ENCODE data around the gene SMLR1.
"Not testable (repeated sequence)": the region's sequence is repeated elsewhere in the genome, so short reads cannot be mapped to it uniquely, and the experiment has no call there.

Gene SMLR1

GRCh38 chr6:130797061-130797460 is 30.1 kb upstream of the SMLR1 start:
- ChIA-PET CTCF (no interaction called here), POLR2A (no interaction called here)
- DNase-seq (ENCODE audit: extremely low spot score), result no peak
- TF ChIP-seq ARNT (IDR thresholded peaks at IDR 0.05), result no peak
- TF ChIP-seq SUZ12 (IDR thresholded peaks at IDR 0.05), result no peak
- TF ChIP-seq HDGF (IDR thresholded peaks at IDR 0.05; ENCODE audit: borderline replicate concordance), result no peak
- no peak for TF ChIP-seq FOXM1 (IDR thresholded peaks at IDR 0.05; ENCODE audit: borderline replicate concordance)
- no peak for TF ChIP-seq PKNOX1 (IDR thresholded peaks at IDR 0.05)
- TF ChIP-seq L3MBTL2 (conservative IDR thresholded peaks at IDR 0.05), result no peak
- TF ChIP-seq SP1 (IDR thresholded peaks at IDR 0.05), result no peak
- no peak for TF ChIP-seq CTBP1 (IDR thresholded peaks at IDR 0.05; ENCODE audit: borderline replicate concordance)
- no peak for TF ChIP-seq TARDBP (IDR thresholded peaks at IDR 0.05)
- no peak for TF ChIP-seq ZNF384 (IDR thresholded peaks at IDR 0.05)
- no peak for TF ChIP-seq FOXK2 (IDR thresholded peaks at IDR 0.05)
- TF ChIP-seq NFRKB (IDR thresholded peaks at IDR 0.05), result no peak

DNA sequence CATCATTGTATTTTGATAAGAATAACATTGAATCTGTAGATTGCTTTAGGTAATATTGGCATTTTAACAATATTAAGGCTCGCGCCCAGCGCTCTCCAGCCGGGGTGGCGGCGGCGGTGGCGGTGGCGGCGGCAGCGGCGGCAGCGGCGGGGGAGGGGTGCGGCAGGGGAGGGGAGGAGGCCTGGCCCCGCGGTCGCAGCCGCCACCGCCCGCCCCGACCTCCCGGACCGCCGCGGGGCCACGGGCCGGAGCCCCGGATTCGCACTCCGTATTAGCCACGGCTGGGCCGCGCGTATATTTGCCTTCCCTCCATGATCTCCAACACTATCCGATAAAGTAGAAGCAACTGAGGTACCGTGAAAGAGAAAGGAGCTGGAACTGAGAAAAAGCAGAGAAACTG is 25.8 kb upstream of the SMLR1 start:
- DNase-seq (ENCODE audit: extremely low spot score); CTCF ChIA-PET; POLR2A ChIA-PET: not testable (repeated sequence)

- ChIA-PET POLR2A (no interaction called here), CTCF (no interaction called here)
- no peak for DNase-seq (ENCODE audit: extremely low spot score)
- TF ChIP-seq FOXK2 (IDR thresholded peaks at IDR 0.05) (no peak), ELF4 (IDR thresholded peaks at IDR 0.05) (no peak), TARDBP (IDR thresholded peaks at IDR 0.05) (no peak), PKNOX1 (IDR thresholded peaks at IDR 0.05) (no peak), LEF1 (IDR thresholded peaks at IDR 0.05; ENCODE audit: borderline replicate concordance) (no peak), SP1 (IDR thresholded peaks at IDR 0.05) (no peak), HDGF (IDR thresholded peaks at IDR 0.05; ENCODE audit: borderline replicate concordance) (no peak), BHLHE40 (IDR thresholded peaks at IDR 0.05; ENCODE audit: borderline replicate concordance) (no peak), FOXA1 (IDR thresholded peaks at IDR 0.05) (no peak), NFRKB (IDR thresholded peaks at IDR 0.05) (no peak), L3MBTL2 (conservative IDR thresholded peaks at IDR 0.05) (no peak), ZNF384 (IDR thresholded peaks at IDR 0.05) (no peak), FOXM1 (IDR thresholded peaks at IDR 0.05; ENCODE audit: borderline replicate concordance) (no peak), SUZ12 (IDR thresholded peaks at IDR 0.05) (no peak), CTBP1 (IDR thresholded peaks at IDR 0.05; ENCODE audit: borderline replicate concordance) (no peak), ARNT (IDR thresholded peaks at IDR 0.05) (no peak)
These were observed 16.7 kb upstream of the SMLR1 start for GRCh38 chr6:130810307-130811030.

- TF ChIP-seq LEF1 (IDR thresholded peaks at IDR 0.05; ENCODE audit: borderline replicate concordance) (no peak), ELF4 (IDR thresholded peaks at IDR 0.05) (no peak), FOXK2 (IDR thresholded peaks at IDR 0.05) (no peak), FOXM1 (IDR thresholded peaks at IDR 0.05; ENCODE audit: borderline replicate concordance) (no peak), FOXA1 (IDR thresholded peaks at IDR 0.05) (no peak), BHLHE40 (IDR thresholded peaks at IDR 0.05; ENCODE audit: borderline replicate concordance) (no peak), L3MBTL2 (conservative IDR thresholded peaks at IDR 0.05) (no peak)
- DNase-seq (ENCODE audit: extremely low spot score), result no peak
- CTCF ChIA-PET, result interaction anchor here (0.6 kb wide), 1 partner anchor 319 kb away, joined by 3 read pairs; no protein-coding TSS in a partner anchor
- POLR2A ChIA-PET, result no interaction called here
These were observed 15.3 kb upstream of the SMLR1 start for GRCh38 chr6:130811932-130812331.

DNA sequence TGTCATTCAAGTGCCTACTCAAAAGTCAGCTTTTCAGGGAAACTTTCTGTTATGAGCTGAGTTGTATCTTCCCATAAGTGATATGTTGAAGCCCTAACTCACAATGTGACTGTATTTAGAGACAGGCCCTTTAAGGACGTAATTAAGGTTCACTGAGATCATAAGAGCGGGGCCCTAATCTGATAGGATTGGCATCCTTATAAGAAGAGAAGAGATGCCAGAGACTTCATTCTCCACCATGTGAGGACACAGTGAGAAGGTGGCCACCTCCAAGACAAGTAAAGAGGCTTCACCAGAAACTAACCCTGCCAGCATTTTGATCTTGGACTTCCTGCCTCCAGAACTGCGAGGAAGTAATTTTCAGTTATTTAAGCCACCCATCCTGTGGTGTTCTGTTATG is 12.7 kb upstream of the SMLR1 start:
- ChIA-PET POLR2A (no interaction called here), CTCF (no interaction called here)
- no peak for TF ChIP-seq FOXA1 (IDR thresholded peaks at IDR 0.05)
- no peak for TF ChIP-seq SUZ12 (IDR thresholded peaks at IDR 0.05)
- no peak for TF ChIP-seq NFRKB (IDR thresholded peaks at IDR 0.05)
- no peak for DNase-seq (ENCODE audit: extremely low spot score)

GRCh38 chr6:130815200-130816071 is 11.8 kb upstream of the SMLR1 start:
- ChIA-PET POLR2A (no interaction called here), CTCF (no interaction called here)
- TF ChIP-seq FOXM1 (IDR thresholded peaks at IDR 0.05; ENCODE audit: borderline replicate concordance), result no peak
- no peak for TF ChIP-seq PKNOX1 (IDR thresholded peaks at IDR 0.05)
- TF ChIP-seq ZNF384 (IDR thresholded peaks at IDR 0.05), result no peak
- no peak for TF ChIP-seq SUZ12 (IDR thresholded peaks at IDR 0.05)
- TF ChIP-seq LEF1 (IDR thresholded peaks at IDR 0.05; ENCODE audit: borderline replicate concordance), result no peak
- no peak for TF ChIP-seq CTBP1 (IDR thresholded peaks at IDR 0.05; ENCODE audit: borderline replicate concordance)
- TF ChIP-seq SP1 (IDR thresholded peaks at IDR 0.05), result no peak
- DNase-seq (ENCODE audit: extremely low spot score), result no peak

All from HEK293T (cell line).